GM21723 (cell line): Measurements from ENCODE around the gene CITED2.
"Not testable (repeated sequence)": the region's sequence is repeated elsewhere in the genome, so short reads cannot be mapped to it uniquely, and the experiment has no call there.

Source experiments
- ATAC-seq: cut with Tn5 transposase; IDR thresholded peaks from one replicate; pipeline ENCODE4 v1.9.1; 2021; ENCODE audit warnings: mild to moderate bottlenecking, moderate library complexity; ENCODE audit not compliant: unreplicated experiment

Gene CITED2

GRCh38 chr6:139367810-139368351, 6.6 kb downstream of the CITED2 start:
- no peak for ATAC-seq

- ATAC-seq: no peak
Measured at GRCh38 chr6:139364982-139365379, 9.5 kb downstream of the CITED2 start.

GRCh38 chr6:139364302-139364981, 10.0 kb downstream of the CITED2 start:
- ATAC-seq: no peak

- not testable (repeated sequence) for ATAC-seq
Measured at GRCh38 chr6:139363797-139364196, 10.7 kb downstream of the CITED2 start.

- ATAC-seq: not testable (repeated sequence)
Measured at GRCh38 chr6:139363123-139363522, 11.3 kb downstream of the CITED2 start.

- no peak for ATAC-seq
Measured at GRCh38 chr6:139361211-139361610, 13.2 kb downstream of the CITED2 start.

- ATAC-seq: no peak
Measured at GRCh38 chr6:139356924-139357323, 17.5 kb downstream of the CITED2 start.

- no peak for ATAC-seq
Measured at GRCh38 chr6:139355777-139356445, 18.5 kb downstream of the CITED2 start.

- ATAC-seq: no peak
Measured at GRCh38 chr6:139355172-139355571, 19.3 kb downstream of the CITED2 start.

- ATAC-seq: no peak
Measured at GRCh38 chr6:139354189-139354588, 20.3 kb downstream of the CITED2 start.

- ATAC-seq: no peak
Measured at GRCh38 chr6:139349464-139350020, 24.9 kb downstream of the CITED2 start.

- no peak for ATAC-seq
Measured at GRCh38 chr6:139346392-139346791, 28.1 kb downstream of the CITED2 start.

GRCh38 chr6:139344186-139344963, 30.1 kb downstream of the CITED2 start:
- ATAC-seq: no peak

GRCh38 chr6:139343052-139343750, 31.2 kb downstream of the CITED2 start:
- no peak for ATAC-seq

GRCh38 chr6:139341060-139341459, 33.4 kb downstream of the CITED2 start:
- ATAC-seq: no peak

GRCh38 chr6:139338795-139339194, 35.7 kb downstream of the CITED2 start:
- ATAC-seq: no peak

GRCh38 chr6:139337830-139338229, 36.6 kb downstream of the CITED2 start:
- no peak for ATAC-seq

- no peak for ATAC-seq
Measured at GRCh38 chr6:139337001-139337400, 37.4 kb downstream of the CITED2 start.

GRCh38 chr6:139336488-139336887, 38.0 kb downstream of the CITED2 start:
- no peak for ATAC-seq

- ATAC-seq: no peak
Measured at GRCh38 chr6:139335447-139336210, 38.8 kb downstream of the CITED2 start.
